A673 (cell line): ENCODE results near the gene ITPKB.

Experiments
- CTCF ChIP-seq: fragments of 300-800, 200-600 bp; sonication (generic); conservative IDR thresholded peaks from 2 replicates; pipeline ENCODE4 v1.5.1; 2017; ENCODE audit warnings: low read depth, mild to moderate bottlenecking, antibody characterized with exemption, low read length, moderate library complexity, mixed read lengths
- EZH2 ChIP-seq: fragments of 200-600 bp; sonication (generic); IDR thresholded peaks from 2 replicates; pipeline ENCODE4 v1.6.1; 2017; ENCODE audit warnings: borderline replicate concordance, low read depth, mild to moderate bottlenecking, mixed read lengths, antibody characterized with exemption, low read length; ENCODE audit not compliant: poor library complexity, severe bottlenecking

DNA sequence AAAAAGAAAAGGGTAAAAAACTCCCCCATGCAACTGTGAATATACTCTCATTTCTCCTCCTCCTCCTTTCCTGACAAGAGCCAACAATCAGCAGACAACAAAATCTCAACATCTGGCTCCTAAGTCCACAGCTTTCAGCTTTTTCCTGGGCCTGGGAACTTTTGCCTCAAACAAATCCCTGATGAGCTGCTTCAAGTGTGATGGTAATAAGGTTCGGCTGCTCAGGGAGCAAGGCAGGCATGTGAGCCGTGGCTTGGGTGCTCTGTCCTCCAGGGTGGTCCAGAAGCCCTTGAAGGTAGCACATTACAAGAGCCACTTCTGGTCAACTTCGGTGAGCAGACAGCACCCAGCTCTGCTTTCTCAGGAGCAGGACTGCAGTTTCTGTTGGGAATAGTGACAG lies 46.3 kb downstream of the ITPKB start:
- TF ChIP-seq CTCF, result no peak
- no peak for TF ChIP-seq EZH2
